ENCODE results near the gene TLCD4.
A peak's percentile ranks its signal among the peaks of the same experiment; 100 is the strongest.
"Not testable (repeated sequence)": the region's sequence is repeated elsewhere in the genome, so short reads cannot be mapped to it uniquely, and the experiment has no call there.

Gene TLCD4

GRCh38 chr1:95117207-95118066 lies at the start of gene TLCD4:
TSS of gene TLCD4 (plus strand) at chr1:95117355. CDS start at chr1:95143902, 26,547 bp downstream.
- DNase-seq (ENCODE audit: low spot score): peak; percentile 48

- DNase-seq (ENCODE audit: low spot score): no peak
Measured at GRCh38 chr1:95067568-95067967, 49.6 kb upstream of the TLCD4 start.

GRCh38 chr1:95068956-95069709 lies 48.0 kb upstream of the TLCD4 start:
- DNase-seq (ENCODE audit: low spot score): no peak

GRCh38 chr1:95069710-95070093 lies 47.5 kb upstream of the TLCD4 start:
- no peak for DNase-seq (ENCODE audit: low spot score)

GRCh38 chr1:95071539-95071938 lies 45.6 kb upstream of the TLCD4 start:
- DNase-seq (ENCODE audit: low spot score): no peak

GRCh38 chr1:95072117-95072516 lies 45.0 kb upstream of the TLCD4 start:
- DNase-seq (ENCODE audit: low spot score): no peak

- peak; percentile 96 for DNase-seq (ENCODE audit: low spot score)
Measured at GRCh38 chr1:95072532-95073419, 44.4 kb upstream of the TLCD4 start, which contains the start of gene ALG14. TSS of gene ALG14 (minus strand) at chr1:95072951. CDS start at chr1:95072898, 53 bp downstream.

GRCh38 chr1:95073446-95073845 lies 43.7 kb upstream of the TLCD4 start:
- no peak for DNase-seq (ENCODE audit: low spot score)

GRCh38 chr1:95076034-95076433 lies 41.1 kb upstream of the TLCD4 start:
- DNase-seq (ENCODE audit: low spot score): no peak

- DNase-seq (ENCODE audit: low spot score): no peak
Measured at GRCh38 chr1:95080446-95080845, 36.7 kb upstream of the TLCD4 start.

- DNase-seq (ENCODE audit: low spot score): no peak
Measured at GRCh38 chr1:95080879-95081278, 36.3 kb upstream of the TLCD4 start.

GRCh38 chr1:95084317-95085176 lies 32.6 kb upstream of the TLCD4 start:
- DNase-seq (ENCODE audit: low spot score): peak; percentile 20

- DNase-seq (ENCODE audit: low spot score): no peak
Measured at GRCh38 chr1:95085376-95085775, 31.8 kb upstream of the TLCD4 start.

GRCh38 chr1:95086949-95087533 lies 30.1 kb upstream of the TLCD4 start:
- peak; percentile 92 for DNase-seq (ENCODE audit: low spot score)

GRCh38 chr1:95088303-95088702 lies 28.9 kb upstream of the TLCD4 start:
- no peak for DNase-seq (ENCODE audit: low spot score)

GRCh38 chr1:95089650-95090287 lies 27.4 kb upstream of the TLCD4 start:
- no peak for DNase-seq (ENCODE audit: low spot score)

GRCh38 chr1:95091290-95091689 lies 25.9 kb upstream of the TLCD4 start:
- DNase-seq (ENCODE audit: low spot score): not testable (repeated sequence)

- not testable (repeated sequence) for DNase-seq (ENCODE audit: low spot score)
Measured at GRCh38 chr1:95092891-95093290, 24.3 kb upstream of the TLCD4 start.

- no peak for DNase-seq (ENCODE audit: low spot score)
Measured at GRCh38 chr1:95093296-95093695, 23.9 kb upstream of the TLCD4 start.

GRCh38 chr1:95094923-95095322 lies 22.2 kb upstream of the TLCD4 start:
- DNase-seq (ENCODE audit: low spot score): no peak

All from AG08395 (cell line).